ENCODE measurements around the gene AUTS2.

GRCh38 chr7:69753981-69754380 lies 155.7 kb downstream of the AUTS2 start:
- no peak for TF ChIP-seq CTCF (IDR thresholded peaks at IDR 0.05)
- no peak for TF ChIP-seq POLR2A (IDR thresholded peaks at IDR 0.05)

Measured in thyroid gland (tissue), 4 donors.